HFFc6 (cell line): ENCODE results near the gene ERN1. TPM values are rescaled to one million over a fixed set of nuclear protein-coding genes. Genes with fewer than 3 reads are reported as not detected.

Experiments
- DNase-seq: peaks from one replicate; pipeline ENCODE4 v3.0.0-alpha.2; 2018
- H3K27ac Mint-ChIP-seq: 2 replicates; pipeline ENCODE4 v1.8.0; 2020; ENCODE audit warnings: mild to moderate bottlenecking, mixed read lengths
- H3K27me3 Mint-ChIP-seq: 2 replicates; pipeline ENCODE4 v1.8.0; 2021; ENCODE audit warnings: mild to moderate bottlenecking, moderate library complexity, mixed read lengths; ENCODE audit not compliant: insufficient read depth
- H3K36me3 Mint-ChIP-seq: 2 replicates; pipeline ENCODE4 v1.8.0; 2021; ENCODE audit warnings: low read depth, mixed read lengths
- H3K4me1 Mint-ChIP-seq: 2 replicates; pipeline ENCODE4 v1.8.0; 2020; ENCODE audit warnings: low read depth, mixed read lengths
- H3K4me3 Mint-ChIP-seq: 2 replicates; pipeline ENCODE4 v1.8.0; 2020; ENCODE audit warnings: mild to moderate bottlenecking, moderate library complexity, mixed read lengths
- H3K9me3 Mint-ChIP-seq: 2 replicates; pipeline ENCODE4 v1.8.0; 2020; ENCODE audit warnings: mild to moderate bottlenecking, mixed read lengths
- CTCF ChIP-seq: fragments of 200-600 bp; sonication (generic); IDR thresholded peaks from 2 replicates; pipeline ENCODE4 v1.5.0; 2021; ENCODE audit warnings: antibody characterized with exemption, mild to moderate bottlenecking
- total RNA-seq, 6 experiments: library from RNA; stranded (reverse); fragmentation: NEBNext Ultra II Directional; extraction: Animal tissue kit (Norgen Biotek cat#: 25700); gene quantifications; 2 replicates in 1 of 6; 3 replicates in 5 of 6; pipeline ENCODE4 v1.2.3, GENCODE V29; 2021

ERN1 gene
- total RNA-seq, 6 experiments from 2014 or later: 6.8 to 12.8 (median 7.9) TPM

- no peak for TF ChIP-seq CTCF
- no peak overlapping the region for H3K27ac Mint-ChIP-seq
- H3K4me3 Mint-ChIP-seq: no peak overlapping the region
- H3K36me3 Mint-ChIP-seq: peaks cover 14% of the 10 kb centered on the region
- no peak for DNase-seq
- H3K4me1 Mint-ChIP-seq: peaks cover 50% of the 10 kb centered on the region
- no peaks in the 10 kb centered on the region; the same call in 1 of the 2 replicates for H3K27me3 Mint-ChIP-seq
- no peaks in the 10 kb centered on the region for H3K9me3 Mint-ChIP-seq
Measured at GRCh38 chr17:64111831-64112230, 18.1 kb downstream of the ERN1 start.

GRCh38 chr17:64110379-64111152 is 19.4 kb downstream of the ERN1 start:
- no peak for DNase-seq
- H3K27ac Mint-ChIP-seq: no peak overlapping the region
- TF ChIP-seq CTCF: no peak

GRCh38 chr17:64109400-64109799 is 20.5 kb downstream of the ERN1 start:
- peaks cover 35% of the 10 kb centered on the region for H3K4me1 Mint-ChIP-seq
- H3K36me3 Mint-ChIP-seq: peaks cover 13% of the 10 kb centered on the region
- H3K27me3 Mint-ChIP-seq: no peaks in the 10 kb centered on the region; the same call in 1 of the 2 replicates
- H3K9me3 Mint-ChIP-seq: no peaks in the 10 kb centered on the region
- H3K27ac Mint-ChIP-seq: no peak overlapping the region
- H3K4me3 Mint-ChIP-seq: no peak overlapping the region
- DNase-seq: no peak
- no peak for TF ChIP-seq CTCF

More at GRCh38 chr17:64110379-64111152, 19.4 kb downstream of the ERN1 start:
- H3K36me3 Mint-ChIP-seq: peaks cover 14% of the 10 kb centered on the region
- no peak overlapping the region for H3K4me3 Mint-ChIP-seq
- peaks cover 47% of the 10 kb centered on the region for H3K4me1 Mint-ChIP-seq
- H3K9me3 Mint-ChIP-seq: no peaks in the 10 kb centered on the region
- no peaks in the 10 kb centered on the region; the same call in 1 of the 2 replicates for H3K27me3 Mint-ChIP-seq

- Mint-ChIP-seq H3K36me3 (peaks cover 10% of the 10 kb centered on the region; the same call in 1 of the 2 replicates), H3K4me3 (no peak overlapping the region), H3K9me3 (no peaks in the 10 kb centered on the region), H3K27ac (no peak overlapping the region), H3K4me1 (peaks cover 41% of the 10 kb centered on the region), H3K27me3 (no peaks in the 10 kb centered on the region)
- TF ChIP-seq CTCF: no peak
- DNase-seq: no peak
Measured at GRCh38 chr17:64107500-64108236, 22.3 kb downstream of the ERN1 start.

DNA sequence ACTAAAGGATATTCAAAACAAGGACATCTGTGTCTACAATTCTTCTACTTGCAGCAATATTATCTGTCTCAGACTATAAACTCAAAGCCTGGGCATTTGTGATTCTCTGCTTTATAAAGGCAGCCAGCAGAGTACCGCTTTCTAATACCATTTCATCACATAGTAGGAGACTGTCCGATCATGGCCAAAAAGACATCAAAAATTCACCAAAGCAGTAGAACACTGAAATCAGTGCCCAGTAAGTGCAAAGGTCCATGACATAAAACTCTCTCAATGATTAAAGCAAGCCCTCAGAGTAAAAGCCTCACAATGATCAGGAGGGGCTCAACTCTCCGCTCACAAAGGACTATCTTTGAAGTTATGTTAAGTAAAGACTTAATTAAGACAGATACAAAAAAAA is 23.0 kb downstream of the ERN1 start:
- Mint-ChIP-seq H3K4me1 (peaks cover 42% of the 10 kb centered on the region), H3K9me3 (no peaks in the 10 kb centered on the region), H3K27ac (no peak overlapping the region), H3K36me3 (peaks cover 11% of the 10 kb centered on the region; the same call in 1 of the 2 replicates), H3K4me3 (no peak overlapping the region), H3K27me3 (no peaks in the 10 kb centered on the region)
- no peak for TF ChIP-seq CTCF
- no peak for DNase-seq
